Endothelial cell (in vitro differentiated cells): ENCODE data around the gene TMEM86B. TPM values are rescaled to one million over a fixed set of nuclear protein-coding genes. Genes with fewer than 3 reads are reported as not detected.

Source experiments
- DNase-seq: peaks from one replicate; pipeline ENCODE4 v3.0.0; 2021; ENCODE audit warnings: low spot score
- H3K27ac Mint-ChIP-seq: one replicate; pipeline ENCODE4 v1.8.0; 2021; ENCODE audit warnings: mixed read lengths, inconsistent platforms; ENCODE audit not compliant: unreplicated experiment
- H3K27me3 Mint-ChIP-seq: one replicate; pipeline ENCODE4 v1.8.0; 2021; ENCODE audit warnings: mild to moderate bottlenecking, moderate library complexity, mixed read lengths, inconsistent platforms; ENCODE audit not compliant: unreplicated experiment
- H3K36me3 Mint-ChIP-seq: one replicate; pipeline ENCODE4 v1.8.0; 2021; ENCODE audit warnings: mild to moderate bottlenecking, low read depth, mixed read lengths, inconsistent platforms; ENCODE audit not compliant: unreplicated experiment
- H3K4me1 Mint-ChIP-seq: one replicate; pipeline ENCODE4 v1.8.0; 2021; ENCODE audit warnings: mild to moderate bottlenecking, mixed read lengths, inconsistent platforms; ENCODE audit not compliant: unreplicated experiment
- H3K4me3 Mint-ChIP-seq: one replicate; pipeline ENCODE4 v1.8.0; 2021; ENCODE audit warnings: mild to moderate bottlenecking, mixed read lengths, inconsistent platforms; ENCODE audit not compliant: unreplicated experiment
- H3K9me3 Mint-ChIP-seq: one replicate; pipeline ENCODE4 v1.8.0; 2021; ENCODE audit warnings: mixed read lengths, inconsistent platforms; ENCODE audit not compliant: unreplicated experiment
- total RNA-seq: library from RNA; stranded (reverse); fragmentation: NEBNext Ultra II Directional; extraction: Animal tissue kit (Norgen Biotek cat#: 25700); gene quantifications from one replicate; pipeline ENCODE4 v1.2.1, GENCODE V29; 2021; ENCODE audit not compliant: unreplicated experiment
- TF ChIP-seq, protein P1 (sequence below): fragments of 200-600 bp; sonication (generic); IDR thresholded peaks from one replicate; pipeline ENCODE4 v1.5.0; 2021; ENCODE audit warnings: antibody characterized with exemption; ENCODE audit not compliant: unreplicated experiment

Gene TMEM86B
- total RNA-seq, 1 donor from 2014 or later: 4.1 TPM

GRCh38 chr19:55229145-55229788 lies 704 bp upstream of the TMEM86B start:
- Mint-ChIP-seq H3K27me3 (peaks cover 11% of the 10 kb centered on the region), H3K4me3 (no peak overlapping the region), H3K4me1 (peaks cover 3% of the 10 kb centered on the region), H3K36me3 (peaks cover 30% of the 10 kb centered on the region), H3K27ac (no peak overlapping the region), H3K9me3 (no peaks in the 10 kb centered on the region)
- DNase-seq: no peak
- TF ChIP-seq, protein P1, sequence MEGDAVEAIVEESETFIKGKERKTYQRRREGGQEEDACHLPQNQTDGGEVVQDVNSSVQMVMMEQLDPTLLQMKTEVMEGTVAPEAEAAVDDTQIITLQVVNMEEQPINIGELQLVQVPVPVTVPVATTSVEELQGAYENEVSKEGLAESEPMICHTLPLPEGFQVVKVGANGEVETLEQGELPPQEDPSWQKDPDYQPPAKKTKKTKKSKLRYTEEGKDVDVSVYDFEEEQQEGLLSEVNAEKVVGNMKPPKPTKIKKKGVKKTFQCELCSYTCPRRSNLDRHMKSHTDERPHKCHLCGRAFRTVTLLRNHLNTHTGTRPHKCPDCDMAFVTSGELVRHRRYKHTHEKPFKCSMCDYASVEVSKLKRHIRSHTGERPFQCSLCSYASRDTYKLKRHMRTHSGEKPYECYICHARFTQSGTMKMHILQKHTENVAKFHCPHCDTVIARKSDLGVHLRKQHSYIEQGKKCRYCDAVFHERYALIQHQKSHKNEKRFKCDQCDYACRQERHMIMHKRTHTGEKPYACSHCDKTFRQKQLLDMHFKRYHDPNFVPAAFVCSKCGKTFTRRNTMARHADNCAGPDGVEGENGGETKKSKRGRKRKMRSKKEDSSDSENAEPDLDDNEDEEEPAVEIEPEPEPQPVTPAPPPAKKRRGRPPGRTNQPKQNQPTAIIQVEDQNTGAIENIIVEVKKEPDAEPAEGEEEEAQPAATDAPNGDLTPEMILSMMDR: no peak

- no peak overlapping the region for H3K27ac Mint-ChIP-seq
- no peak for DNase-seq
- H3K27me3 Mint-ChIP-seq: peaks cover 13% of the 10 kb centered on the region
- TF ChIP-seq, protein P1: no peak
- peaks cover 3% of the 10 kb centered on the region for H3K4me1 Mint-ChIP-seq
- peaks cover 26% of the 10 kb centered on the region for H3K36me3 Mint-ChIP-seq
- no peak overlapping the region for H3K4me3 Mint-ChIP-seq
- no peaks in the 10 kb centered on the region for H3K9me3 Mint-ChIP-seq
Measured at GRCh38 chr19:55228015-55228391, 560 bp downstream of the TMEM86B start.

DNA sequence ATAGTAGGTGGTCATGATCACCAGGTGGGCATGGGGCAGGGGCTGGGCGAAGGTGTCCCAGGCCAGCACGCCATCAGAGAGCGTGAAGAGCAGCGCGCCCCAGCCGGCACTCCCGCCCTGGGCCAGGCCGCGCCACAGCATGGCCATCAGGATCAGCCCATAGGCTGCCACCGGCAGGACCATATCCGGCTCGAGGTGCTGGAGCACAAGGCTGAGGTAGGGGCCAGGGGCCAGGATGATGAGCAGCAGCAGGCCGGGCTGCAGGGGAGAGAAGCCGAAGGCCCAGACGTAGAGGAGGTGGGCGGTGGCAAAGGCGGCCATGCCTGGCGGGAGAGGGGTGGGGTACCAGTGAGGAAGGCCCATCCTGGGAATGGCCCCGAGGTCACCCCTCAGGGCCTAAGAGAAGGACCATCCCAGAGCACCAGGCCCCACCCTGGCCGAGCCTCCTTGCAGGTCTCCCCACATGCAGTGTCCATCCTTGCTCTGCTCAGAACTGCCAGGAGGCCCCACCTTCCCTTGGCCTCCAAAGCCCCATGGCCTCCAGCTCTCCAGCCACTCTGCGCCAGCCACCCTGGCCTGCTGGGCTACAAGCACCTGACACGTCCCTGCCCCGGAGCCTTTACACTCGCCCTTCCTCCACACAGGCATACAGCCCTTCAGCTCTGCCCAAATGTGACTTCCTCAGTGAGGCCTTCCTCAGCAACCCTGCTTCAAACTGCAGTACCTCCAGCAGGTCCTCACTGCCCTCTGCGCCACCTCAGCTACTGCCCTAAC lies 1.1 kb downstream of the TMEM86B start:
- H3K27me3 Mint-ChIP-seq: peaks cover 12% of the 10 kb centered on the region
- peaks cover 3% of the 10 kb centered on the region for H3K4me1 Mint-ChIP-seq
- TF ChIP-seq, protein P1: no peak
- DNase-seq: no peak
- H3K4me3 Mint-ChIP-seq: no peak overlapping the region
- H3K27ac Mint-ChIP-seq: no peak overlapping the region
- peaks cover 21% of the 10 kb centered on the region for H3K36me3 Mint-ChIP-seq
- H3K9me3 Mint-ChIP-seq: no peaks in the 10 kb centered on the region

GRCh38 chr19:55226788-55227187 lies 1.8 kb downstream of the TMEM86B start:
- TF ChIP-seq, protein P1: no peak

DNA sequence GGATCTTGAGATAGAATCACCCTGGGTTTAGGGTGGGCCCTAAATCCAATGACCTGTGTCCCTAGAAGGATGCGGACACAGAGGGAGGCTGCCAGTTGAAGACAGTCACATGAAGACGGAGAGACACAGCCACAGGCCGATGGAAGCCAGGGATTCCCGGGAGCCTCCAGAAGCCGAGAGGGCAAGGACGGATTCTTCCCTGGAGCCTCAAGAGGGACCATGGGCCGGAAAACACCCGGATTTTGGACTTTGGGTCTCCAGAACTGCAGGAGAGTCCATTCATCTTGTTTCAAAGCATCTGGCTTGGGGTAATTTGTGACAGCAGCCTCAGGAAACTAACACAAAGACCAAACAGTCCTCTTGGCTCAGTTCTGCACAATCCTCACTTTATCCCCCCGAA lies 2.3 kb downstream of the TMEM86B start:
- TF ChIP-seq, protein P1: no peak
- no peak overlapping the region for H3K27ac Mint-ChIP-seq
- no peaks in the 10 kb centered on the region for H3K9me3 Mint-ChIP-seq
- H3K36me3 Mint-ChIP-seq: peaks cover 23% of the 10 kb centered on the region
- H3K27me3 Mint-ChIP-seq: peaks cover 12% of the 10 kb centered on the region
- peaks cover 3% of the 10 kb centered on the region for H3K4me1 Mint-ChIP-seq
- no peak for DNase-seq
- H3K4me3 Mint-ChIP-seq: no peak overlapping the region

More at GRCh38 chr19:55226788-55227187, 1.8 kb downstream of the TMEM86B start:
- no peak for DNase-seq
- no peak overlapping the region for H3K27ac Mint-ChIP-seq
- H3K27me3 Mint-ChIP-seq: peaks cover 12% of the 10 kb centered on the region
- peak overlapping the region; percentile 69 for H3K4me3 Mint-ChIP-seq
- peaks cover 20% of the 10 kb centered on the region for H3K36me3 Mint-ChIP-seq
- H3K9me3 Mint-ChIP-seq: no peaks in the 10 kb centered on the region
- peaks cover 3% of the 10 kb centered on the region for H3K4me1 Mint-ChIP-seq
